ENCODE measurements around the gene ECT2L. TPM values are rescaled to one million over a fixed set of nuclear protein-coding genes. Genes with fewer than 3 reads are reported as not detected.

The ECT2L gene
- total and polyA plus RNA-seq, 2 experiments from 2014 or later = 0.03 to 0.15 TPM

- TF ChIP-seq ZNF462 (CRISPR knock-in tag; IDR thresholded peaks at IDR 0.05) = no peak
Measured at GRCh38 chr6:138774370-138774769, 21.5 kb upstream of the ECT2L start (continued).

GRCh38 chr6:138776659-138777058 lies 19.2 kb upstream of the ECT2L start:
- H3K36me3 Mint-ChIP-seq (ENCODE audit: low read depth) = no peaks in the 10 kb centered on the region
- no peaks in the 10 kb centered on the region for H3F3A ChIP-seq (replicated peaks; ENCODE audit: low read depth)

More at GRCh38 chr6:138776659-138777058, 19.2 kb upstream of the ECT2L start:
- Histone ChIP-seq H3K4me3 (no peak overlapping the region), H3K27ac (ENCODE audit: low read depth) (no peak overlapping the region), H3K9me2 (ENCODE audit: insufficient read depth) (no peaks in the 10 kb centered on the region), H2AFZ (no peak overlapping the region), H3K79me2 (replicated peaks; ENCODE audit: insufficient read depth) (no peaks in the 10 kb centered on the region), H4K20me1 (replicated peaks; ENCODE audit: insufficient read depth) (no peaks in the 10 kb centered on the region), H3K4me1 (ENCODE audit: insufficient read depth) (peaks cover 6% of the 10 kb centered on the region), H3K27me3 (ENCODE audit: insufficient read depth) (no peaks in the 10 kb centered on the region), H3K36me3 (ENCODE audit: insufficient read depth) (no peaks in the 10 kb centered on the region), H3K4me2 (no peak overlapping the region)
- Mint-ChIP-seq H3K4me1 (peaks cover 7% of the 10 kb centered on the region), H3K9me3 (no peaks in the 10 kb centered on the region), H3K27ac (no peak overlapping the region), H3K4me3 (no peak overlapping the region), H3K27me3 (ENCODE audit: insufficient read depth, low read depth, poor library complexity) (peaks cover 11% of the 10 kb centered on the region)
- no peak for ATAC-seq
- TF ChIP-seq CREB1 (CRISPR knock-in tag; IDR thresholded peaks at IDR 0.05; ENCODE audit: low read depth) (no peak), POLR2AphosphoS5 (IDR thresholded peaks at IDR 0.05; ENCODE audit: low read depth) (no peak), ZNF114 (CRISPR knock-in tag; IDR thresholded peaks at IDR 0.05) (no peak), REST (IDR thresholded peaks at IDR 0.05; ENCODE audit: unreplicated experiment) (no peak)
- no peak for DNase-seq (ENCODE audit: low spot score)
